NT2/D1 (cell line): Measurements from ENCODE around the gene SPEN.
"Not testable (repeated sequence)": the region's sequence is repeated elsewhere in the genome, so short reads cannot be mapped to it uniquely, and the experiment has no call there.

Experiments
- DNase-seq: peaks from one replicate; pipeline ENCODE4 v3.0.0-alpha.2; 2011; ENCODE audit warnings: low read depth, low spot score
- H3K27me3 ChIP-seq: 2 replicates; pipeline ENCODE4 v1.6.0; 2011; ENCODE audit warnings: mild to moderate bottlenecking; ENCODE audit not compliant: insufficient read length, insufficient read depth
- H3K36me3 ChIP-seq: 2 replicates; pipeline ENCODE4 v1.6.1; 2011; ENCODE audit warnings: mild to moderate bottlenecking, low read length, mixed read lengths; ENCODE audit not compliant: insufficient read depth, insufficient read length
- H3K4me1 ChIP-seq: 2 replicates; pipeline ENCODE4 v1.5.1; 2011; ENCODE audit not compliant: insufficient read depth, insufficient read length
- H3K4me3 ChIP-seq: 2 replicates; pipeline ENCODE4 v1.5.1; 2011; ENCODE audit warnings: low read depth; ENCODE audit not compliant: insufficient read length
- H3K9ac ChIP-seq: 2 replicates; pipeline ENCODE4 v1.6.0; 2011; ENCODE audit warnings: low read depth; ENCODE audit not compliant: insufficient read length
- H3K9me3 ChIP-seq: 2 replicates; pipeline ENCODE4 v1.5.1; 2011; ENCODE audit warnings: mild to moderate bottlenecking, low read length; ENCODE audit not compliant: insufficient read depth
- SUZ12 ChIP-seq: IDR thresholded peaks from 2 replicates; pipeline ENCODE4 v1.6.1; 2011; ENCODE audit not compliant: insufficient read length, insufficient read depth; ENCODE audit errors: extremely low read depth
- YY1 ChIP-seq: IDR thresholded peaks from 2 replicates; pipeline ENCODE4 v1.6.1; 2011; ENCODE audit not compliant: insufficient read length, insufficient read depth
- ZNF274 ChIP-seq: IDR thresholded peaks from 2 replicates; pipeline ENCODE4 v1.6.1; 2011; ENCODE audit warnings: mild to moderate bottlenecking, low read depth, low read length

Gene SPEN

GRCh38 chr1:15807121-15807520 is 40.4 kb upstream of the SPEN start:
- H3K9me3 ChIP-seq: no peaks in the 10 kb centered on the region
- H3K27me3 ChIP-seq: no peaks in the 10 kb centered on the region
- H3K36me3 ChIP-seq: no peaks in the 10 kb centered on the region
- TF ChIP-seq ZNF274 (no peak), YY1 (no peak), SUZ12 (no peak)
- no peaks in the 10 kb centered on the region for H3K4me1 ChIP-seq
- DNase-seq: no peak
- H3K4me3 ChIP-seq: no peak overlapping the region
- no peak overlapping the region for H3K9ac ChIP-seq

GRCh38 chr1:15807549-15807948 is 40.0 kb upstream of the SPEN start, which contains the start of gene UQCRHL:
Gene UQCRHL (minus strand): TSS chr1:15807649. CDS start chr1:15807649, 0 bp downstream.
- H3K4me1 ChIP-seq, H3K36me3 ChIP-seq, H3K9me3 ChIP-seq, DNase-seq, H3K27me3 ChIP-seq, H3K9ac ChIP-seq, H3K4me3 ChIP-seq: not testable (repeated sequence)

GRCh38 chr1:15808955-15809354 is 38.6 kb upstream of the SPEN start:
- TF ChIP-seq SUZ12 (no peak), YY1 (no peak), ZNF274 (no peak)
- H3K9ac ChIP-seq: no peak overlapping the region
- H3K9me3 ChIP-seq: no peaks in the 10 kb centered on the region
- no peaks in the 10 kb centered on the region for H3K4me1 ChIP-seq
- DNase-seq: no peak
- no peaks in the 10 kb centered on the region for H3K36me3 ChIP-seq
- H3K4me3 ChIP-seq: no peak overlapping the region
- no peaks in the 10 kb centered on the region for H3K27me3 ChIP-seq

GRCh38 chr1:15810073-15810472 is 37.4 kb upstream of the SPEN start:
- Histone ChIP-seq H3K9ac (no peak overlapping the region), H3K36me3 (no peaks in the 10 kb centered on the region), H3K4me3 (no peak overlapping the region), H3K27me3 (no peaks in the 10 kb centered on the region), H3K9me3 (no peaks in the 10 kb centered on the region), H3K4me1 (no peaks in the 10 kb centered on the region)
- TF ChIP-seq SUZ12 (no peak), ZNF274 (no peak), YY1 (no peak)
- no peak for DNase-seq

- no peak for DNase-seq
- Histone ChIP-seq H3K27me3 (no peaks in the 10 kb centered on the region), H3K9ac (no peak overlapping the region), H3K9me3 (no peaks in the 10 kb centered on the region), H3K36me3 (no peaks in the 10 kb centered on the region), H3K4me3 (no peak overlapping the region), H3K4me1 (no peaks in the 10 kb centered on the region)
- no peak for TF ChIP-seq ZNF274
- no peak for TF ChIP-seq SUZ12
- no peak for TF ChIP-seq YY1
Measured at GRCh38 chr1:15816674-15817073, 30.8 kb upstream of the SPEN start.

- Histone ChIP-seq H3K27me3 (no peaks in the 10 kb centered on the region), H3K36me3 (no peaks in the 10 kb centered on the region), H3K9me3 (no peaks in the 10 kb centered on the region), H3K4me3 (no peak overlapping the region), H3K4me1 (no peaks in the 10 kb centered on the region), H3K9ac (no peak overlapping the region)
- DNase-seq: no peak
- TF ChIP-seq ZNF274 (no peak), YY1 (no peak), SUZ12 (no peak)
Measured at GRCh38 chr1:15820478-15820877, 27.0 kb upstream of the SPEN start.

GRCh38 chr1:15825800-15826199 is 21.7 kb upstream of the SPEN start:
- Histone ChIP-seq H3K9me3 (no peaks in the 10 kb centered on the region), H3K4me3 (no peak overlapping the region), H3K36me3 (no peaks in the 10 kb centered on the region), H3K27me3 (no peaks in the 10 kb centered on the region), H3K9ac (no peak overlapping the region), H3K4me1 (no peaks in the 10 kb centered on the region)
- no peak for TF ChIP-seq ZNF274
- no peak for TF ChIP-seq YY1
- no peak for TF ChIP-seq SUZ12
- no peak for DNase-seq

GRCh38 chr1:15826810-15827507 is 20.5 kb upstream of the SPEN start:
- no peak overlapping the region for H3K4me3 ChIP-seq
- no peaks in the 10 kb centered on the region for H3K27me3 ChIP-seq
- TF ChIP-seq ZNF274: no peak
- H3K36me3 ChIP-seq: no peaks in the 10 kb centered on the region
- H3K4me1 ChIP-seq: no peaks in the 10 kb centered on the region
- no peak overlapping the region for H3K9ac ChIP-seq
- DNase-seq: no peak
- no peaks in the 10 kb centered on the region for H3K9me3 ChIP-seq

- not testable (repeated sequence) for H3K4me1 ChIP-seq, H3K27me3 ChIP-seq, H3K9ac ChIP-seq, H3K9me3 ChIP-seq, H3K4me3 ChIP-seq, DNase-seq, H3K36me3 ChIP-seq
Measured at GRCh38 chr1:15827567-15827966, 19.9 kb upstream of the SPEN start.

GRCh38 chr1:15828931-15829330 is 18.6 kb upstream of the SPEN start:
- H3K36me3 ChIP-seq, H3K4me3 ChIP-seq, H3K4me1 ChIP-seq, DNase-seq, H3K9me3 ChIP-seq, H3K9ac ChIP-seq, H3K27me3 ChIP-seq: not testable (repeated sequence)
